Measurements from ENCODE around the gene TMEM181. TPM values are rescaled to one million over a fixed set of nuclear protein-coding genes. Genes with fewer than 3 reads are reported as not detected.
"Not testable (repeated sequence)": the region's sequence is repeated elsewhere in the genome, so short reads cannot be mapped to it uniquely, and the experiment has no call there.

The TMEM181 gene
- total and polyA plus RNA-seq, 2 of the 13 experiments (the other 11 are each of a cell fraction or from before 2014, with no cell fraction given) = 59.1 to 108 TPM

GRCh38 chr6:158674342-158675131 lies 114.6 kb downstream of the TMEM181 start (continued):
- no peak for TF ChIP-seq ATM (IDR thresholded peaks at IDR 0.05; ENCODE audit: borderline replicate concordance)
- no peak for TF ChIP-seq ZNF652 (CRISPR knock-in tag; IDR thresholded peaks at IDR 0.05; ENCODE audit: borderline replicate concordance, low read depth)
- TF ChIP-seq, protein P1, sequence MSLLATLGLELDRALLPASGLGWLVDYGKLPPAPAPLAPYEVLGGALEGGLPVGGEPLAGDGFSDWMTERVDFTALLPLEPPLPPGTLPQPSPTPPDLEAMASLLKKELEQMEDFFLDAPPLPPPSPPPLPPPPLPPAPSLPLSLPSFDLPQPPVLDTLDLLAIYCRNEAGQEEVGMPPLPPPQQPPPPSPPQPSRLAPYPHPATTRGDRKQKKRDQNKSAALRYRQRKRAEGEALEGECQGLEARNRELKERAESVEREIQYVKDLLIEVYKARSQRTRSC (CRISPR knock-in tag; IDR thresholded peaks at IDR 0.05; ENCODE audit: low read depth) = no peak
- no peak for TF ChIP-seq TP53 (CRISPR knock-in tag; conservative IDR thresholded peaks at IDR 0.05)
- TF ChIP-seq KAT2B (IDR thresholded peaks at IDR 0.05; ENCODE audit: borderline replicate concordance, low read depth, low read length) = no peak
- TF ChIP-seq ZSCAN25 (CRISPR knock-in tag; IDR thresholded peaks at IDR 0.05) = no peak
- no peak for TF ChIP-seq DNMT1 (CRISPR knock-in tag; IDR thresholded peaks at IDR 0.05)
- TF ChIP-seq CBX5 (CRISPR knock-in tag; IDR thresholded peaks at IDR 0.05; ENCODE audit: borderline replicate concordance) = no peak
- no peak for TF ChIP-seq ZNF260 (CRISPR knock-in tag; IDR thresholded peaks at IDR 0.05; ENCODE audit: borderline replicate concordance, low read depth)
- no peak for TF ChIP-seq PITX1 (CRISPR knock-in tag; IDR thresholded peaks at IDR 0.05)
- TF ChIP-seq ZNF124 (CRISPR knock-in tag; IDR thresholded peaks at IDR 0.05) = no peak
- no peak for TF ChIP-seq TARDBP (CRISPR knock-in tag; IDR thresholded peaks at IDR 0.05)
- no peak for TF ChIP-seq ZNF790 (CRISPR knock-in tag; IDR thresholded peaks at IDR 0.05; ENCODE audit: borderline replicate concordance)
- no peak for TF ChIP-seq KDM6A (CRISPR knock-in tag; IDR thresholded peaks at IDR 0.05; ENCODE audit: low read depth)

DNA sequence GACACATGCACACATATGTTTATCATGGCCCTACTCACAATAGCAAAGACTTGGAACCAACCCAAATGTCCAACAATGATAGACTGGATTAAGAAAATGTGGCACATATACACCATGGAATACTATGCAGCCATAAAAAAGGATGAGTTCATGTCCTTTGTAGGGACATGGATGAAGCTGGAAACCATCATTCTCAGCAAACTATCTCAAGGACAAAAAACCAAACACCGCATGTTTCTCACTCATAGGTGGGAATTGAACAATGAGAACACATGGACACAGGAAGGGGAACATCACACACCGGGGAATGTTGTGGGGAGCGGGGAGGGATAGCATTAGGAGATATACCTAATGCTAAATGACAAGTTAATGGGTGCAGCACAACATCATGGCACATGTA lies 117.2 kb downstream of the TMEM181 start:
- CTCF ChIA-PET (ENCODE audit: low intra/inter-chr PET ratio, low total read pairs); BruUV-seq (replicated peaks); intact Hi-C loops (cut with micrococcal nuclease; ENCODE audit: unreplicated experiment); DNase-seq (ENCODE audit: low spot score); H3K27ac ChIP-seq (ENCODE audit: extremely low read length, insufficient read depth, low read length); H3K4me2 ChIP-seq (ENCODE audit: low read depth, low read length); POLR2A ChIA-PET; H3K79me2 ChIP-seq (ENCODE audit: insufficient read depth, low read length); H3K4me3 ChIP-seq (replicated peaks in 1 of 3; ENCODE audit: insufficient read depth in 1 of 3, low read depth in 2 of 3, low read length in 3 of 3); H3K9me3 ChIP-seq (ENCODE audit: low read length); H3K36me3 ChIP-seq (replicated peaks in 1 of 2; ENCODE audit: control insufficient read depth in 1 of 2, insufficient read depth in 2 of 2, low read length in 2 of 2); in situ Hi-C loops (cut with HindIII; ENCODE audit: extremely low pct_ligation_motif_present, low pct_unique_long_range_greater_than_20kb); ATAC-seq; FAIRE-seq; H3K4me1 ChIP-seq (ENCODE audit: insufficient read depth, low read length); H4K20me1 ChIP-seq (ENCODE audit: insufficient read depth, low read length); H3K9ac ChIP-seq (ENCODE audit: insufficient read depth, low read depth, low read length); H2AFZ ChIP-seq (ENCODE audit: low read length): not testable (repeated sequence)
- H3K27me3 ChIP-seq (ENCODE audit: control insufficient read depth in 1 of 2, insufficient read depth in 2 of 2, low read length in 2 of 2) = peaks cover 1 to 13% of the 10 kb centered on the region in 2 experiments; a peak in 2 of 5 replicates
- 49% methylated on average over 3 of the region's 3 CpGs for WGBS (ENCODE audit: low lambda C conversion rate)
- TF ChIP-seq MNT (IDR thresholded peaks at IDR 0.05) = peak; percentile 60

Measured in HepG2 (cell line).